SK-N-MC (cell line): ENCODE measurements around the gene SPANXN2.
"Not testable (repeated sequence)": the region's sequence is repeated elsewhere in the genome, so short reads cannot be mapped to it uniquely, and the experiment has no call there.

Experiments used
- DNase-seq: peaks from one replicate; pipeline ENCODE4 v3.0.0-alpha.2; 2011; ENCODE audit warnings: low read depth, low spot score
- H3K27ac ChIP-seq: fragments of 200-600 bp; sonication (generic); 2 replicates; pipeline ENCODE4 v1.5.1; 2016; ENCODE audit warnings: mixed run types
- H3K36me3 ChIP-seq: fragments of 200-600 bp; sonication (generic); 2 replicates; pipeline ENCODE4 v1.6.1; 2017; ENCODE audit warnings: antibody characterized with exemption, low read length, mixed read lengths; ENCODE audit not compliant: insufficient read depth
- H3K4me3 ChIP-seq: fragments of 200-600 bp; sonication (generic); 2 replicates; pipeline ENCODE4 v1.5.1; 2016
- H3K9ac ChIP-seq: fragments of 200-600 bp; sonication (generic); 2 replicates; pipeline ENCODE4 v1.8.0; 2017; ENCODE audit warnings: mixed run types, mixed read lengths; ENCODE audit not compliant: insufficient read length
- H3K9me3 ChIP-seq: fragments of 200-600 bp; sonication (generic); 2 replicates; pipeline ENCODE4 v1.6.1; 2017; ENCODE audit warnings: low read depth, mild to moderate bottlenecking, antibody characterized with exemption, low read length, moderate library complexity, mixed read lengths
- EZH2 ChIP-seq: fragments of 200-600 bp; sonication (generic); IDR thresholded peaks from one replicate; pipeline ENCODE4 v1.6.1; 2017; ENCODE audit warnings: antibody characterized with exemption
- FOXP2 ChIP-seq: optimal IDR thresholded peaks from 2 replicates; pipeline ENCODE3; 2011; ENCODE audit warnings: mild to moderate bottlenecking, moderate library complexity; ENCODE audit not compliant: insufficient read depth; ENCODE audit errors: extremely low read length, control extremely low read depth
- POLR2AphosphoS5 ChIP-seq: IDR thresholded peaks from 2 replicates; pipeline ENCODE4 v1.6.1; 2012; ENCODE audit warnings: mild to moderate bottlenecking, low read depth, low read length, borderline replicate concordance

Gene SPANXN2

DNA sequence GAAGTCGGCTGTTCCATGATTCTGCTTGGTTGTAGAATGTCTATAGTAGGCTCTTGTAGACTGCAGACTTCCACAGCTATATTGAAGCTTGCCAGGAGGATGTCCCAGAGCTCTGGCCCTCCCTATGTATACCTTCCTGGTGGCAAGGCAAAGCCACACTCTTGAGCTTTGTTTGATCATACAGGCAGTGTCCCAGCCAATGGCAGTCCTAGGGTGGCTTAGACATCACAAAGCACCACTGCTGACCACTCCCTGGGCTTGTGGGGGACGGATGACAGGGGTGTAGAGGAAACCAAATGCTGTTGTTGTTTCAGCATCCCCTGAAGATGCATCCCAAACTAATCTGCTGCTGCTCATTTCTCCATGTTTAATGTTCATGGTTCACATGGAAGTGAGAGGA lies at the start of gene SPANXN2:
Gene SPANXN2, minus strand, starts transcription at position 101 of the 400 bp plus-strand sequence. Its CDS starts 84 bp downstream, at position 17.
- not testable (repeated sequence) for H3K9me3 ChIP-seq, H3K9ac ChIP-seq, H3K4me3 ChIP-seq, H3K36me3 ChIP-seq, H3K27ac ChIP-seq, DNase-seq

DNA sequence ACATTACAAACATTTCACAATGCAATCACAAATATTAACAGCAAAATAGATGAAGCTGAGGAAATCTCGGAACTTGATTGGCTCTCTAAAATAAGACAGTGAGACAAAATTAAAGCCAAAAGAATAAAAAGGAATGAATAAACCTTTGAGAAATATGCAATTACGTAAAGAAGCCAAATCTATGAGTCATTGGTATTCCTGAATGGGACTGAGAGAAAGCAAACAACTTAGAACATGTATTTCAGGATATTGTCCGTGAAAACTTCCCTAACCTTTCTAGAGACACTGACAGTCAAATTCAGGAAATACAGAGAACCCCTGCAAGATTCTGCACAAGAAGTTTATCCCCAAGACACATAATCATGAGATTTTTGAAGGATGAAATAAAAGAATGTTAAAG lies 48.4 kb upstream of the SPANXN2 start:
- no peak for DNase-seq

GRCh38 chrX:143767789-143768188 lies 47.2 kb upstream of the SPANXN2 start:
- not testable (repeated sequence) for H3K9me3 ChIP-seq, DNase-seq, H3K9ac ChIP-seq, H3K27ac ChIP-seq, H3K4me3 ChIP-seq, H3K36me3 ChIP-seq

More for the DNA sequence above, 48.4 kb upstream of the SPANXN2 start:
- no peak overlapping the region for H3K9ac ChIP-seq
- no peak overlapping the region for H3K4me3 ChIP-seq
- no peaks in the 10 kb centered on the region for H3K9me3 ChIP-seq
- no peak overlapping the region for H3K27ac ChIP-seq
- H3K36me3 ChIP-seq: no peaks in the 10 kb centered on the region
- TF ChIP-seq EZH2 (no peak), FOXP2 (no peak), POLR2AphosphoS5 (no peak)

DNA sequence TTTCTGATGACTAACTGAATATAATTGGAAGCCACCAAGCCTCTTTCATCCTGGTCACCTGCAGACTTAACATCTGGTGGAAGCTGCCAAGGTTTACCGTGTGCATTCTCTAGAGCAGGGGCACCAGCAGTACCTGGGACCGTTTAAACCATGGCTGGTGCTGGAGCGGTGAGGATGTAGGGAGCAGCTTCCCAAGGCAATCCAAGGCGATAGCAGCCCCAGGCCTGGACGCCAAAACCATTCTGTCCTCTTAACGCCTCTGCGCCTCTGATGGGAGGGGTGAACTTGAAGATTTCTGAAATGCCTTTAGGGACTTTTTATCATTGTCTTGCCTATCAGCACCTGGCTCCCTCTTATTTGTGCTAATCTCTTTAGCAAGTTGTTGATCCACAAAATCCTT lies 37.3 kb upstream of the SPANXN2 start:
- TF ChIP-seq EZH2 (no peak), POLR2AphosphoS5 (no peak), FOXP2 (no peak)
- no peak for DNase-seq
- Histone ChIP-seq H3K4me3 (no peak overlapping the region), H3K36me3 (no peaks in the 10 kb centered on the region), H3K9ac (no peak overlapping the region), H3K27ac (no peak overlapping the region), H3K9me3 (no peaks in the 10 kb centered on the region)

DNA sequence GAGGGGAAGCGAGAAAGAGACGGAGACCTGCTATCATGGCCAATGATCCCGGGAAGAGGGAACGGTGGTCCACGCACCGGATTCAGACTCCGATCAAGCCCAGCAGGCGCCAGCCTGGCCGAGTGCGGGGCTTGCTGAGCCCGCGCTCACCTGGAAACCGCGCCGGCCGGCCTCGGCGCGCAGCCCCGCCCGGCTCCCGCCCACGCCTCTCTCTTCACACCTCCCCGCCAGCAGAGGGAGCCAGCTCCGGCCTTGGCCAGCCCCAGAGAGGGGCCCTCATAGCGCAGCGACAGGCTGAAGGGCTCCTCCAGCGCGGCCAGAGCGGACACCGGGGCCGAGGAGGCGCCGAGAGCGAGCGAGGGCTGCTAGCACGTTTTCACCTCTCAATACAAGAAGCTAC lies 36.8 kb upstream of the SPANXN2 start:
- no peak for TF ChIP-seq EZH2
- TF ChIP-seq POLR2AphosphoS5: no peak
- TF ChIP-seq FOXP2: no peak
- no peak overlapping the region for H3K9ac ChIP-seq
- no peaks in the 10 kb centered on the region for H3K36me3 ChIP-seq
- DNase-seq: no peak
- H3K4me3 ChIP-seq: no peak overlapping the region
- H3K27ac ChIP-seq: no peak overlapping the region
- no peaks in the 10 kb centered on the region for H3K9me3 ChIP-seq

GRCh38 chrX:143754183-143754582 lies 33.6 kb upstream of the SPANXN2 start:
- no peaks in the 10 kb centered on the region for H3K9me3 ChIP-seq
- no peak overlapping the region for H3K4me3 ChIP-seq
- no peak for TF ChIP-seq EZH2

DNA sequence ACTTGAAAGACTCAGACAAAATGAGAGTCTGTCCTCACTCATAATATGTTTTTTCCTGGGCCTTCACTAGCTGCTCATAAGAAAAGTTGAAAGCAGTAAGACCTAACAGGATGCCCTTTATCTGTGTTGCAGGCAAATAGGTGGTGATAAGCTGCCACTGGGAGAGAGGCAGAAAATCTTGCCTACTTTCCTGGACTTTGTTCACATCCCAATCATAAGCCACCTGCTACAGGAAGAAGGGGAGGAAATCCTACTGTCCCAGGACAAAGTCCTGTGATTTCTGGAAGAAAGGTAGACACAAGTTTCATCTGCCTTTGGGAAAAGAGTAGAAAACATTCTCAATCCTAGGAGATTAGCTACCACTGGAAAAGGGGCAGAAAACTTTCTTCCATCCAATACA lies 13.3 kb upstream of the SPANXN2 start:
- Histone ChIP-seq H3K4me3 (no peak overlapping the region), H3K36me3 (no peaks in the 10 kb centered on the region), H3K9me3 (no peaks in the 10 kb centered on the region), H3K9ac (no peak overlapping the region), H3K27ac (no peak overlapping the region)
- DNase-seq: no peak
- TF ChIP-seq POLR2AphosphoS5: no peak
- no peak for TF ChIP-seq EZH2
- no peak for TF ChIP-seq FOXP2

More at GRCh38 chrX:143754183-143754582, 33.6 kb upstream of the SPANXN2 start:
- no peak for DNase-seq
- Histone ChIP-seq H3K9ac (no peak overlapping the region), H3K36me3 (no peaks in the 10 kb centered on the region), H3K27ac (no peak overlapping the region)

DNA sequence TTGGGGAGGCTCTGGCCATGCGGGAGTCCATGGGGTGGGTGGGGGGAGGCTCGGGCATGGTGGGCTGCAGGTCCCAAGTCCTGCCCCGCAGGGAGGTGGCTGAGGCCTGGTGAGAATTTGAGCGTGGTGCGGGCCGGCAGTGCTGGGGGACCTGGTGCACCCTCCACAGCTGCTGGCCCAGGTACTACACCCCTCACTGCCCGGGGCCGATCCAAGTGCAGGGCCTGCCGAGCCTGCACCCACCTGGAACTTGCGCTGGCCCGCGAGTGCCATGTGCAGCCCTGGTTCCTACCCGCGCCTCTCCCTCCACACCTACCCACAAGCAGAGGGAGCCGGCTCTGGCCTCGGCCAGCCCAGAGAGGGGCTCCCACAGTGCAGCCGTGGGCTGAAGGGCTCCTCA lies 5.7 kb upstream of the SPANXN2 start:
- no peak overlapping the region for H3K9ac ChIP-seq
- no peaks in the 10 kb centered on the region for H3K36me3 ChIP-seq
- no peak for DNase-seq
- H3K4me3 ChIP-seq: no peak overlapping the region
- no peaks in the 10 kb centered on the region for H3K9me3 ChIP-seq
- no peak overlapping the region for H3K27ac ChIP-seq
- TF ChIP-seq FOXP2: no peak
- no peak for TF ChIP-seq POLR2AphosphoS5
- TF ChIP-seq EZH2: no peak

GRCh38 chrX:143701460-143701859 lies 19.1 kb downstream of the SPANXN2 start:
- DNase-seq: no peak
- no peak overlapping the region for H3K9ac ChIP-seq
- H3K36me3 ChIP-seq: no peaks in the 10 kb centered on the region
- no peak for TF ChIP-seq EZH2
- TF ChIP-seq POLR2AphosphoS5: no peak
- no peak for TF ChIP-seq FOXP2
- no peak overlapping the region for H3K4me3 ChIP-seq
- no peak overlapping the region for H3K27ac ChIP-seq
- no peaks in the 10 kb centered on the region for H3K9me3 ChIP-seq

- no peaks in the 10 kb centered on the region for H3K9me3 ChIP-seq
- H3K9ac ChIP-seq: no peak overlapping the region
- TF ChIP-seq EZH2 (no peak), POLR2AphosphoS5 (no peak), FOXP2 (no peak)
- no peak for DNase-seq
- H3K36me3 ChIP-seq: no peaks in the 10 kb centered on the region
- H3K4me3 ChIP-seq: no peak overlapping the region
- H3K27ac ChIP-seq: no peak overlapping the region
These were observed 25.7 kb downstream of the SPANXN2 start for GRCh38 chrX:143694885-143695284.
